Neural progenitor cell (in vitro differentiated cells): ENCODE measurements around the gene KEL.

Experiments used
- EZH2 ChIP-seq: fragments of 200-600 bp; sonication (generic); IDR thresholded peaks from 2 replicates; pipeline ENCODE4 v1.6.1; 2017; ENCODE audit warnings: antibody characterized with exemption, mild to moderate bottlenecking, moderate library complexity
- EZH2phosphoT487 ChIP-seq: fragments of 200-600 bp; sonication (generic); IDR thresholded peaks from 2 replicates; pipeline ENCODE4 v1.6.1; 2017; ENCODE audit warnings: antibody characterized with exemption
- TF ChIP-seq, protein P1 (sequence below): fragments of 200-600 bp; sonication (generic); IDR thresholded peaks from 2 replicates; pipeline ENCODE4 v1.5.1; 2017; ENCODE audit warnings: antibody characterized with exemption, mild to moderate bottlenecking

DNA sequence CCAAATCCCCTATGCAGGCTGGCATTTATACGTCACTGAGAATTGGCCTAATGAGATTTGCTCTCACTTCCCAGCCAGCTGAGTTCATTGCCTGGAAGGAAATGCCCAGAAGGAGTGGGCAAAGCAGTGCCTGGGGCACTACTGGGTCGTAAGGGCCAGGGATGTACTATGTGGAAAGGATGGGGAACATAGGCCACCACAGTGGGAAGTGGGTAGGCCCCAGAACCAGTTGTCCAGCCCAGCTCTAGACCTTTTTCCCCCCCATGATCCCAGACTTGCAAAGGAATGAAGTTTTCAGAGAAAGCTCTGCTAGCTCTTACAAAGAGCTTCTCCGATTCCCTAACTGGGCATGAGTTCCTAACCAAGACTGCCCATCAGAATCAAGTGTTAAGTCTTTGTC lies 42.5 kb downstream of the KEL start:
- TF ChIP-seq, protein P1, sequence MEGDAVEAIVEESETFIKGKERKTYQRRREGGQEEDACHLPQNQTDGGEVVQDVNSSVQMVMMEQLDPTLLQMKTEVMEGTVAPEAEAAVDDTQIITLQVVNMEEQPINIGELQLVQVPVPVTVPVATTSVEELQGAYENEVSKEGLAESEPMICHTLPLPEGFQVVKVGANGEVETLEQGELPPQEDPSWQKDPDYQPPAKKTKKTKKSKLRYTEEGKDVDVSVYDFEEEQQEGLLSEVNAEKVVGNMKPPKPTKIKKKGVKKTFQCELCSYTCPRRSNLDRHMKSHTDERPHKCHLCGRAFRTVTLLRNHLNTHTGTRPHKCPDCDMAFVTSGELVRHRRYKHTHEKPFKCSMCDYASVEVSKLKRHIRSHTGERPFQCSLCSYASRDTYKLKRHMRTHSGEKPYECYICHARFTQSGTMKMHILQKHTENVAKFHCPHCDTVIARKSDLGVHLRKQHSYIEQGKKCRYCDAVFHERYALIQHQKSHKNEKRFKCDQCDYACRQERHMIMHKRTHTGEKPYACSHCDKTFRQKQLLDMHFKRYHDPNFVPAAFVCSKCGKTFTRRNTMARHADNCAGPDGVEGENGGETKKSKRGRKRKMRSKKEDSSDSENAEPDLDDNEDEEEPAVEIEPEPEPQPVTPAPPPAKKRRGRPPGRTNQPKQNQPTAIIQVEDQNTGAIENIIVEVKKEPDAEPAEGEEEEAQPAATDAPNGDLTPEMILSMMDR, result no peak
- no peak for TF ChIP-seq EZH2phosphoT487
- no peak for TF ChIP-seq EZH2
